Activated naive CD4-positive, alpha-beta T cell treated with Interleukin-2 at 50 U/mL for 16 hours (primary cell): ENCODE results near the gene CASR.

ENCODE experiments used
- DNase-seq: peaks from one replicate; pipeline ENCODE4 v3.0.0-alpha.2; 2020

The CASR gene

GRCh38 chr3:122310361-122310760, 126.9 kb downstream of the CASR start:
- no peak for DNase-seq

DNA sequence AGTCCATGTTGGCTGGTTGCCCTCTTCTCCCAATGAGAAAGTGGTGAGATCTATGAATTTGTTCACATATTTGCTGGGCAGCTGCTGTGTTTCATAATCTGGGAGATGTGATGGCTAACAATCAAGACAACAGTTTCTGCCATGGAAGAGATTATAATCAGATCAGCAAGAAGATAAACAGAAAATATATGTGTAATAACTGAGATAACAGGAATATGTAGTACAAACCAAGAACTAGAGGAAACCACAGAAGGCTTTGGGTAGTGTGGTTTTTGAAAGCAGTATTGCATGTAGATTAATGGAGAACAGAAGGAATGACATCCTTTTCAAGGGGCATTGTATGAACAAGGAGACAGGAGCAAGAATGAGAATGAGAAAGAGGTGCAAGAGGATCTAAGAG, 129.4 kb downstream of the CASR start:
- no peak for DNase-seq

- DNase-seq: no peak
Observed at GRCh38 chr3:122313281-122313680, 129.8 kb downstream of the CASR start.

GRCh38 chr3:122314228-122314876, 130.9 kb downstream of the CASR start:
- DNase-seq: no peak

GRCh38 chr3:122315619-122316018, 132.2 kb downstream of the CASR start:
- no peak for DNase-seq

- no peak for DNase-seq
Observed at GRCh38 chr3:122316368-122316767, 132.9 kb downstream of the CASR start.

DNA sequence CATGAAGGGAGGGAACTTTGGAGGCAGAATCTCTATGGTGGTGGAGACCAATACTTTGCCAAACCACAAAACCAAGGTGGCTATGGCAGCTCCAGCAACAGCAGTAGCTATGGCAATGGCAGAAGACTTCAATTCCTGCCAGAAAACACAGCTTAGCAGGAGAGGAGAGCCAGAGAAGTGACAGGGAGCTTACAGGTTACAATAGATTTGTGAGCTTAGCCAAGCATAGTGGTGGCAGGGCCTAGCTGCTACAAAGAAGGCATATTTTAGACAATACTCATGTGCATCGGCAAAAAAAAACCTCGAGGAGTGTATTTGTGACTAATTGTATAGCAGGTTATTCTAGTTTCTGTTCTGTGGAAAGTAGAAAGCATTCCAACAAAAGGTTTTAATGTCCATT, 135.2 kb downstream of the CASR start:
- no peak for DNase-seq

DNA sequence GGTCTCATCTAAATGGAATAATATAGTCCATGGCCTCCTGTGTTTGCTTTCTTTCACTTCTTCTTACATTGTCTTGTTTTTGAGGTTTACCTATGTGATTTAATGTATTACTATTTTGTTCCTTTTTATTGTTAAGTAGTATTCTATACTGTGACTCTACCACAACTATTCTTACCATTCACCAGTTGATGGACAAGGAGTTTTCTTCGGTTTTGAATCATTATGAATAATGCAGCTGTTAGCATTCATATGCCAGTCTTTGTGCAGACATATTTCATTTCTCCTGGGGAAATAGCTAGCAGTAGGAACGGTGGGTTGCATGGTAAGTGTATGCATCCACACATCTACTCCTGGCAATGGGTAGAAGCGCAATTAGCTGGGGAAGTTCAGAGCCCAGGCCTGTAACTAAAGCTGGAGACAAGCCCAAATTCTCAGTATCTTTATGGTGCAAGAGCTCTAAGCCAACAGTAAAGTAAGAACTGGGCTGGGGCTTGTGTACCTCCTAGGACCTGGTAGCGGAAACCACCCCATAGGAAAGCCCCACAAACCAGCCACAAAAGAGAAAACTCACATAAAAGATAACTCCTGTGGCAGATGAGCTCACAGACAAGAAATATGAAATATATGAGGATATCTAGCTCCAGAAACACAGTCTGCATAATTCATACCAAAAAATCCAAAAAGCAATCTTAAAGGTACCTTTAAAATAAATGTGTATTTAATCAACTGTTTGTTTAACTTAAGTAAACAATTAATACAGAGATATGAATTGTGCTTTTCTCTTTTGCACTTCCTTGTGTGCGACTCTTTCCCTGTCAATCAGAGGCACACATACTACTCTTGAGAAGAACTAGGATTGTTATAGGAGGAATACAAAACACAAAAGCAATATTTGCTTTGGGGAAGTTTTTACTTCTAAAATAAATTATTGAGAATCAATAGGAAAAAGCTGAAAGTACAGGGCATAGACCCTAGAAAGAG, 138.9 kb downstream of the CASR start:
- peak; percentile 10 for DNase-seq

GRCh38 chr3:122324871-122325323, 141.4 kb downstream of the CASR start, which contains the start of gene CSTA:
Gene CSTA (plus strand): TSS chr3:122325248. CDS start chr3:122325293, 45 bp downstream.
- DNase-seq: no peak

DNA sequence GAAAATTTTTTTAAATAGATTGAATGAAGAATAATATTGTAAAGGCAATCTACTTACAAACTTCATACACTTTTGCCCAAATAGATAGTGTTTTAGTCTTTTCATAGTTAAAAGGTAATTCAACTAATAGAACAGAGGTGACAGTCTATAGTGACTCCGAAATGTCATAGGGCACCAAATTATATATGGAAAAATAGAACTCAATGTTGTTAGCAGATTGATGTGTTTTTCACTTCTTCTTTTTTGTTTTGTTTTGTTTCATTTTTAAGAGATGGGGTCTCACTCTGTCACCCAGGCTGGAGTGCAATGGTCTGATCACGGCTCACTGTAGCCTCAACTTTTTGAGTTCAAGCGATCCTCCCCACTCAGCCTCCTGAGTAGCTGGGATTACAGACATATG, 142.3 kb downstream of the CASR start:
- no peak for DNase-seq

GRCh38 chr3:122331886-122332285, 148.4 kb downstream of the CASR start:
- no peak for DNase-seq

DNA sequence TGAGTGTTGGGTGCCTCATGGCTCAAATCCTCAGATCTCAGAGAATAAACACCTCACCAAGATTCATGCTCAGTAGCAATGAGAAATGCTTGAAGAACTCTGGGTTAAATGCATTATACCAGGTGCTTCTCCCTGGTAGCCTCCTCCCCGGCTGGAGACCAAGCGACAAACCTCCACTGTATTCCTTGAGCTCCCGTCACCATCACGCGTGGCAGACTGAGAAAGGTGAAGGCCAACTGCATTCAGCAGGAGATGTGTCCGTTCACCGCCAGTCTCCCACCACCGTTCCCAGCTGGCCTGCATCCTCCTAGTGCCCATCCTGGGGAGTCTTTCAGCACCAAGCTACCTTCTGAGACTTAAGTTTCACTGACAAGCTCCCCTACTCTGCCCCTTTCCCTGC, 149.1 kb downstream of the CASR start:
- DNase-seq: no peak
